ENCODE results near the gene PARD3B.
A peak's percentile ranks its signal among the peaks of the same experiment; 100 is the strongest.

The PARD3B gene

DNA sequence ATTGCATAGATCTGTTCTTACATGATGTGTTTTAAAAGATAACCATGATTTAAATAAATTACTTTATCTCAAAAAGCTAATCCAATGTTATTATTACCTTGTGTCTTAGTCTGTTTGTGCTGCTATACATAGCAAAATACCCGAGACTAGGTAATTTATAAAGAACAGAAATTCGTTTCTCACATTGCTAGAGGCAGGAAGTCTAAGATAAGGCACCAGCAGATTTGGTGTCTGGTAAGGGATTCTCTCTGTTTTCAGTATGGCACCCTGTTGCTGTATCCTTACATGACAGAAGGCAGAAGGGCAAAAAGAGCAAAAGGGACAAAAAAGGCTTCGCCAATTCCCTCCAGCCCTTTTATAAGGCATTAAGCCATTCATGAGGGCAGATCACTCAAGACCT, 533.9 kb downstream of the PARD3B start:
- no peak for DNase-seq

DNA sequence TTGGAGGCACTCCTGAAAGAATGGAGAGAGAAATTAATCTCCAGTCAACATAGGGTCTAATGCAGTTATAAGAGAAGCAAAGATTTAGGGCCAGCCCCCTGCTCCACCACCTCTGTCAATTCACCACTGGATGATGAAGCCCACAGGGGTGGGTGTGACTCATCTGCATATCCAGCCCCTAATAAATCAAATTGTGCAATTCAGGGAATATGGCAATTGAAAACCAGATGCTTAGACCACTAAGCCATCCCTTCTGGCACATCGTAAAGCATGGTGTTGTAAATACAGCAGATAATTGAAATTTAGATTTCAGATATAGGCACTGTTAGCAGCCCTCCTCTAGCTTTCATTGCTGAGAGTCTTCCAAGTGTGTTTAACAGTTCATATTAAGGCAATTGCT, 541.4 kb downstream of the PARD3B start:
- DNase-seq, result no peak

DNA sequence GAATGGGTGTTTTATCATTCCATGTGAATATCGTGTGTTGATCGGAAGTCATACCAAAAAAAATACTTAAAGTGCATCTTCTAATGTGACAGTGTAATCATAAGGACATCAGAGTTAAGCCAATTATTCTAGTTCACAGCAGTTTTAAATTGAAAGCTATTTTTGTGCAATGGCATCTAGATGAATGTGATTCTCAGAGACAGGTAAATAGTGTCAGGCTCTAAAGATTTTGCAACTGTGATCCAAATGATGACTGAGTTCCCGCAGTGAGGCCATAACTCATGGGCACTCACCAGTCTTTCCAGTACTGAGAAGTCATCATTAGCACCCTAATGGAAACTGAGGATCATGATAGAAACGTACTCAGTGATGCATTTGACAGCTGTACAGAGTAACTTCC, 542.6 kb downstream of the PARD3B start:
- no peak for DNase-seq

DNA sequence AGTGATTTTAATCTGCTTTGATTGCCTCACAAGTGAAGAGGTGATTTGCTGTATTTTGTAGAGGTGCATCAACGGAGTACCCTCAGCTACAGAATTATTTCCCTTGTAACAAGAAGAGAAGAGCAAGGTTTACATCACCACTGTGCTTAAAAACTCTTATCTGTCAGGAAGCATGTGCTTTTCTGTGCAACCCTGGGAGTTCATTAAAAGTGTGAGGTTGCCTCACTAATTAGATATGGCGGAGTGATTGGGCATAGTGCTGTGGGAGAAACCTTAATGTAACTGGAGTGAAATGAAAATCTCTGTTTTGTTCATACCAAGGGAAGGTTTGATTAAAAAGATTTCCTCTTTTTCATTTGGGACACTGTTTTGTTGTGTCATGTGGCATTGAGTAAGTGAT, 544.7 kb downstream of the PARD3B start:
- DNase-seq, result no peak

DNA sequence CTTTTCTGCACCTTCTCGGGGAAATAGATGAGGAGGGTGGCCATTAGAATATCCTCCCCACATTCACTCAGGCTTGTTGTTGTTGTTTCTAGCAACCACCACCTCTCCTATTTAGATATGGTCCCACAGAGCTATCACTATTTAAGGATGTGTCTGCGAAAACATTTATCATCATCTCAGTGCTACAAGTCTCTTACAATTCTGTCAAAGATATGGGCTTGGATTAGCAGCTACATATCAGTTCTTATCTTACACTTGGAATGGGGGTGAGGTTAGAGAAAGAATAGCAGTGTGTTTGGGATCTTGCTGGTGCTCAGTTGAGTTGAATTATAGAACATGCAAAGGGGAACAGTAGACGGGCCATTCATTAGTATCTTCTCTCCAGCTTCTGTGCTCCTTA, 546.1 kb downstream of the PARD3B start:
- no peak for DNase-seq

GRCh38 chr2:205094031-205094430, 548.8 kb downstream of the PARD3B start:
- no peak for DNase-seq

DNA sequence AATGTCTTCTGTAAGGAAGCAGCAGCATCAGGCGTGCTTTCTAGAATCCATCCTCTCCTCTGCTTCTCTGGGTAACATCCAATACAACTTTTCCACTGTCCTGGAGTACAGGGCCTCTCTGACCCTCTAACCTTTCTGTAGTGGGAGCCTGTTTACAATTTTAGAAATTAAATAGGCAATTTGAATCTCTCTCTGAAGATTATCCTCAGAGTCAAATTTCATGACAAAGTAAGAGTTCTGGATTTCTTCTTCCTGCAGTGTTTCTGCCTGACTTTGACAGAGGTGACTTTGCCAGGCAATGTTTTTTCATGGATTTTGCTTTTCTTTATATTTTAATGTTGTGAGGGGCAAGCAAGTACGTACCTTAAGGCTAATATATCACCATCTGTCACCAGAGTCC, 558.4 kb downstream of the PARD3B start:
- DNase-seq, result no peak

GRCh38 chr2:205107810-205108209, 562.5 kb downstream of the PARD3B start:
- DNase-seq, result no peak

DNA sequence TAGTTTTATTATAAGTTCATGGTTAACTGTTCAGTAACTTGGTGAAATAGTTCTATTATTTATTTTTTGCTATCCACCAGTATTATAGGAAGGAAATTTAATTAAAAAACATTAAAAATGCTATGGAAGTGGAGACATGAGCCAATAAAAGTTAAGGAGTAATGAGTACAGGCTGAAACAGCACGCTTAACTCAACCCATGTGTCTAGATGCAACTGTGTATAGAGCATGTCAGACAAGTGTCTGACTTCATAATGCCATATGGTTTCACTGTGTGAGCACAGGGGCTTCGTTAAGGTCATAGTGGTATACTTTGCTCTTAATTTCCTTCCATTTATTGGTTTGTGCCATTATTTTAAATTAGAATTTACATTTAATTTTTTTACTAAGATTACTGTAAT, 570.2 kb downstream of the PARD3B start:
- no peak for DNase-seq

GRCh38 chr2:205117125-205117524, 571.9 kb downstream of the PARD3B start:
- no peak for DNase-seq

DNA sequence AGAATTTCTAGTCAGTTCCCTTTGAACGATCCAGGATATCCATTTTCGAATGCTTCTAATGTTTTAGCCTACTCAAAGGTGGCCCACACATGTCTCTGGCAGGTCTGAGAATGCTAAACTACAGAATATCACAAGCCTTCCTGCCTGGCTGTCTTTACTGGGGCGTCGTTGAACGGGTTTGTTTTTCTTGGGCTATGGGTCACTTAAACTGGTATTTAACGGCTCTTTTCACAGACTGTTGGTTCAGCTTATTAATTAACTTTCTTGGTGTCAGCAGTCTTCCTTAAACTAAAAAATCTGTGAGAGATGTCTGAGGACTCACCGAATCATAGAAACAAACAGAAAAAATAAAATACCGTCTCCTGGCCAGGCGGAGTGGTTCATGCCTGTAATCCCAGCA, 573.9 kb downstream of the PARD3B start:
- no peak for DNase-seq

DNA sequence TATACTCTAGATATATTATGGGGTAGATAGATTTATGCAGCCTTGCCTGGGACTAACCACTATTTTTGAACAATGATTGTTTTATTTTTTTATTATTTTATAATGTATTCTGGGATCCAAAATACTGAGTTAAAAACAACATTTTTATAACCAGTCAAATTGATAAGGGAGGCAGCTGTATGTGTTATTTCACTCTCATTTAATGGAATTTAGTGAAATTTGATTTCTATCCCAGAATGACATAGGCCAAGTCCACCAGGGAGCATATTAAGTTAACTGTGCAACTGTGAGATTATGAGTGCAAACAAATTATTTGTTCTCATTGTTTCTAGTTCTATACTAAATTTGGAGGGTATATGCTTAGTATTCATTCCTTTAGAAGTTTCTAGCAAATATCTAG, 583.5 kb downstream of the PARD3B start:
- DNase-seq, result no peak

- DNase-seq, result no peak
Measured at GRCh38 chr2:205129531-205129930, 584.3 kb downstream of the PARD3B start.

- DNase-seq, result no peak
Measured at GRCh38 chr2:205130111-205130829, 585.0 kb downstream of the PARD3B start.

GRCh38 chr2:205133544-205133943, 588.3 kb downstream of the PARD3B start:
- DNase-seq, result no peak

DNA sequence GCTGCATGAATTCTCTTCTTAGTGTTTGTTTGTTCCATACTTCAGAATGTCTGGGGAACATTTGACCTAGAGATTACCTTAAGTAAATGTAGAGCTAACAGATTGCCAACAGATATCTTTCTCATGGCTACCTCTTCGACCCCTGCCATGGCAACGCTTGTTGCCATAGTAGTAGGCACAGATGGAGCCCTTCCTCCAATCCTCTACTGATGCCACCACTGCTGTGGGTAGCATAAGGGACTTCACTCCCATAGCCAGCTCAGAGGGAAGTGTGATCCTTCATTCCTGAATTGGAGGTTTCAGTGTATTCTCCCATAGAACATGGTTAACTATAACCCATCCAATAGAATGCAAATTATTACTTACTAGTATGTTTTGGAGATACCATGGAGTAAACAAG, 593.5 kb downstream of the PARD3B start:
- DNase-seq, result no peak

DNA sequence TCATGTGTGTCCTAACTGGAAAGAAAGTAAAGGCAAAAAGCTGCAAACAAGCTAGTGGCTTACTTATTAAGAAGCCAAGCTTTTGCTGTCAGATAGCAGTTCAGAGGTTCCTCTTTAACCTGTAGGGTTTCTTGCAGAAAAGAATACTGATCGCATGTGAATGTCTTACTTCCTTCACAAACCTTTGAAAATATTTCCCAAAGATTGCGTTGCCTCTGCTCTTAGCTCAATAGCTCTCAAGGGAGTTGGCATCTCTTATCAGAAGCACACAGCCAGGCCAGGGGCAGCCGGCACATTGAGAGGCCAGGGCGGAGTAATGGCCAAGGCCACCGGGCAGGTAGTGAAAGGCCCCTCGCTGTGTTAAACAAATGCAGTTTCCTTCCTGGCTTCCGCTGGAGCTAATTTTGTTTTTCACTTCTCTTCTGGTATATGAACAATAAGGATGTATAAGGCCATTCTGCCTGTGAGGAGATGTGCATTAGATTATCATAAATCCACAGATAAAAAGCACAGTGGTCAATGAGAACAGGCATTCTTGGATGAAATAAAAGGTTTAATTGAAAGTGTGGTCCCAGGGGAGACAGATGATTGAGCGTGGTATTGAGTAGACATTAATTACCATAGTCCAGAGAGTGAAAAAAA, 594.7 kb downstream of the PARD3B start:
- no peak for DNase-seq

DNA sequence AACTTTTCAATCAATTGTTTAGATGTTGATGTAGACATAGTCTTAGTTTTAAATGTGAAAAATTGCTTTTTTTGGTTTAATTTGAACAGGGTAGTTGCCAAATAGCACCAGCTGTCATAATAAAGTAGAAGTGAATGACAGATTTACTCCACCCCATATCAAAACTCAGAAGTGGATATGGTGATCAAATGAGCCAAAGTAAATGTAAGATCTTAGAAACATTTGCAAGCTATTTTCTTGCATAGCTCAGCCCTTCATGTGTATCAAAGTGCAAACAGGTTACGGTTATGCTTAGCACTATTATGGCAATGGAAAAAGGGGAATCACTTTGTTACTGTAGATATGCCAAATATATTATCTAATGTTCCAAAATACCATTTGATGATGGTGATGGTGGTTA, 596.1 kb downstream of the PARD3B start:
- no peak for DNase-seq

DNA sequence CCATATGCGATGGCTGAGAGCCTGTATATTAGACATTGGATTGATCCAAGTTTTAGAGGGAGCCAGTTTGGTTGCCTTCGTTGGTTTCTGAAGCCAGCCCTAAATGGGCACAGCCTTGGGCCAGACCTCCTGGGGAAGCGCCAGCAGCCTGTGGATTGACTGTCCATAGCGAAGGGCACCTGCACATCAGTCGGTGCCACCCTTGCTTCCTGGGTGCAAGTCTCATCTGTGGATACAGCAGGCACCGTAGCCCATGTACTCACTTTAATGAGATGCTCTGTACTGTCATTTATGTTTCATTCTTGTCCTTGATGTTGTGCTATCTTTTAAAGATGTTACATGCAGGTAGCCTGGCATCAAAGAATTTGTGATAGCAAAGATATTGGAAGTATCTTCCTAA, 600.6 kb downstream of the PARD3B start:
- DNase-seq, result no peak

DNA sequence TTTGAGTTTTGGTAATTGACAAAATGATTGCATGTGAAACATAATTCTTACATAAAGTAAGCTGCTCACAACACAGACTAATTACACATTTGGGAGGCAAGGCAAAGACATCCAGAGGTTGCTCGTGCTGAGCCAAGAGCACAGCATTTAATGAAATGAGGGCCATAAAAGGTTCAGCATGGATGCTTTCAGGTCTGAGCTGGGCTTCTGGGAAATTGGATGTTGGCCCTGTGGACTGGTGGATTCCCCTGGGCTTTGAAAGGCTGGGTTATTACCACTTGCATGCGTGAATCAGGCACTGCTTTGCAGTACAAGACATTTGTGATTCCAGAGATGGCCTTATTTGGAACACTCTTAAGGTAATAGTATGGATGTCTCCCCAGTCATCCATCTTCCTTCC, 603.5 kb downstream of the PARD3B start:
- DNase-seq, result peak; percentile 25 to 52

DNA sequence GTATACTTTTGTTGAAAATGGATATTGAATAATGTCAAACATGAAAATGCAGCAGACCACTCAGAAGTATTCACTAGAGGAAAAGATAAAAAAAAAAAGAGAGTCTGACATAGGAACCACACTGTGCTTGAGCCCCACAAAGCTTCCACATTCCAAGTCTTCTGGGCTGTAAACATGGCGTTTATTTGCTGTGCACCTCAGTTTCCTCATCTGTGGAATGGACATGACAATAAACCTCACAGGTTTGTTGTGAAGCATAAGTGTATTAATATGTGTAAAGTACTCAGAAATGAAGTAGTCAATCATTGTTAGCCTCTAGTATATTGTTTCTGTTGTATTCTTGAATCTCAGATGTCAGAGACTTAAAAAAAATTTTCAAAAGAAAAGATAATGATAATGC, 611.2 kb downstream of the PARD3B start:
- no peak for DNase-seq

DNA sequence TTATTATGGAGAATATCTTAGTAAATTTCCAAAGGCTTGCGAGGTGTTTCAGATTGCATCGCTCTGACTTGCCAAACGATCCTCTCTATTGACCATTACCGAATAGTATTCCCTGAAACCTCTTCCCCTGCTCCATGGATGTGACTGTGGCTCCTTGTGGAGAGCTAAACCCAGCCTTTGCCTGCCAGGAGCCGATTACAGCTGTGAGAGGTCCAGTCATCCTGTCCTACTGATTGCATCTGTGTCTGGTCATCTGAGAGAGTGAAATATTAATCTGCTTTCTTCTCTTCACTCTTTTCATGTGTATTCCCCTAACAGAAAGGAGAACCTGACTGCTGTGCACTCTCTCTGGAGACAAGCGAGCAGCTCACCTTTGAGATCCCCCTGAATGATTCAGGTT, 613.1 kb downstream of the PARD3B start:
- no peak for DNase-seq

- DNase-seq, result no peak
Measured at GRCh38 chr2:205161156-205161839, 616.0 kb downstream of the PARD3B start.

DNA sequence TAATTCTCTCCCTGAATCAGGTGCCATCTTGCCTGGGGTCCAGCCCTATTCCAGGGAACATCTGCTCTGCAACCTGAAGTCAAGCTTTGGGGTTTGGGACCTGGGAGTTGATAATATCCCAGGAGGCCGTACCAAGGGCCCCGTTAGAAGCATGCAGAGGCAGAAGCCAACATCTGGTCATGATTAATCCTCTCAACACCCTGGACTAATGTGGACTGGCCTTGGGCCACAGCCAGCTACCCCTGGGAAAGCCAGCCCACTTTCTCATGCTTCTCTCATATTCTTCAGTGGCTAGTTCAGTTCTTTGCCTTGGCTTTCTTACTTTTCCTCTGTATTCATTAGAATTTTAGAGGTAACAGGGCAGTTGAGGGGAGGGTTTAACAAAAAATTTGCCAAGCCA, 621.5 kb downstream of the PARD3B start:
- no peak for DNase-seq

Measured in NCI-H526 (cell line).